ENCODE data around the gene NDUFB10. TPM values are rescaled to one million over a fixed set of nuclear protein-coding genes. Genes with fewer than 3 reads are reported as not detected.
A peak's percentile ranks its signal among the peaks of the same experiment; 100 is the strongest.

Gene NDUFB10
- total and polyA plus RNA-seq, 4 donors = 93.9 to 195 (median 133) TPM

DNA sequence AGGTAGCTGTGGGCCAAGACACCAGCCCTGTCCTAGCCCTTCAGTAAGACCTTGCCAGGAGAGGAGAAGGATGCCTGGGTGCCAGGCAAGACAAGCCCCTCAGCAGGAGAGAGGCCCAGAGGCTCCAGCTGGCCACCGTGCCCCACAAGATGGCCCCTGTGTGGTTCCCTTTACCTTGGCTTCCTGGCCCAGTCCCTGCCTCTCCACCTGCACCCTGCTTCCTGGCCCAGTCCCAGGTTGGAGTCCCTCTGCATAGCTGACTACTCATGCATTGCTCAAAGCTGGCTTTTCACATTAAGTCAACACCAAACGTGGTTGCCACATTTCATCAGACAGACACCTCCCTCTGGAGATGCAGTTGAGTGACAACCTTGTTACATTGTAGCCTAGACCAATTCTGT lies 34.4 kb downstream of the NDUFB10 start:
- 54% methylated on average over 2 of the region's 2 CpGs for WGBS
- Histone ChIP-seq H3K4me1 (ENCODE audit: control insufficient read depth in 4 of 4, insufficient read depth in 4 of 4, low read length in 3 of 4) (peaks cover 2 to 29% (median 17%) of the 10 kb centered on the region in 4 donors), H3K36me3 (ENCODE audit: control insufficient read depth in 4 of 4, insufficient read depth in 3 of 4, low read depth in 1 of 4, low read length in 3 of 4) (peaks cover under 1 to 22% (median 9%) of the 10 kb centered on the region in 4 donors), H3K9ac (ENCODE audit: low read depth in 1 of 2, low read length in 2 of 2) (no peak overlapping the region), H3K27me3 (ENCODE audit: control insufficient read depth in 4 of 4, insufficient read depth in 4 of 4, low read length in 3 of 4) (peaks cover 0 to 9% (median 4%) of the 10 kb centered on the region in 4 donors), H3K9me3 (ENCODE audit: control insufficient read depth in 4 of 4, low read length in 3 of 4) (no peaks in the 10 kb centered on the region), H3K27ac (ENCODE audit: low read depth in 1 of 2, low read length in 2 of 2) (no peak overlapping the region), H3K4me3 (ENCODE audit: low read depth in 1 of 3, low read length in 3 of 3) (no peak overlapping the region)
- no peak for DNase-seq (ENCODE audit: low spot score)
- TF ChIP-seq, protein P1, sequence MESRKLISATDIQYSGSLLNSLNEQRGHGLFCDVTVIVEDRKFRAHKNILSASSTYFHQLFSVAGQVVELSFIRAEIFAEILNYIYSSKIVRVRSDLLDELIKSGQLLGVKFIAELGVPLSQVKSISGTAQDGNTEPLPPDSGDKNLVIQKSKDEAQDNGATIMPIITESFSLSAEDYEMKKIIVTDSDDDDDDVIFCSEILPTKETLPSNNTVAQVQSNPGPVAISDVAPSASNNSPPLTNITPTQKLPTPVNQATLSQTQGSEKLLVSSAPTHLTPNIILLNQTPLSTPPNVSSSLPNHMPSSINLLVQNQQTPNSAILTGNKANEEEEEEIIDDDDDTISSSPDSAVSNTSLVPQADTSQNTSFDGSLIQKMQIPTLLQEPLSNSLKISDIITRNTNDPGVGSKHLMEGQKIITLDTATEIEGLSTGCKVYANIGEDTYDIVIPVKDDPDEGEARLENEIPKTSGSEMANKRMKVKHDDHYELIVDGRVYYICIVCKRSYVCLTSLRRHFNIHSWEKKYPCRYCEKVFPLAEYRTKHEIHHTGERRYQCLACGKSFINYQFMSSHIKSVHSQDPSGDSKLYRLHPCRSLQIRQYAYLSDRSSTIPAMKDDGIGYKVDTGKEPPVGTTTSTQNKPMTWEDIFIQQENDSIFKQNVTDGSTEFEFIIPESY (IDR thresholded peaks at IDR 0.05) = no peak
- TF ChIP-seq FOXA1 (IDR thresholded peaks at IDR 0.05) = peak; percentile 96
- peak in 1 of 2 donors; percentile 45 for TF ChIP-seq HNF4A (conservative IDR thresholded peaks at IDR 0.05)
- peak in 1 of 2 donors; percentile 38 for TF ChIP-seq RXRA (IDR thresholded peaks at IDR 0.05)
- peak; percentile 38 for TF ChIP-seq SP1 (IDR thresholded peaks at IDR 0.05)
- peak; percentile 95 for TF ChIP-seq FOXA2 (IDR thresholded peaks at IDR 0.05)

GRCh38 chr16:1997494-1998359 lies 38.4 kb downstream of the NDUFB10 start:
- Histone ChIP-seq H3K9me3 (ENCODE audit: control insufficient read depth in 4 of 4, low read length in 3 of 4) (no peaks in the 10 kb centered on the region), H3K27me3 (ENCODE audit: control insufficient read depth in 4 of 4, insufficient read depth in 4 of 4, low read length in 3 of 4) (no peaks in the 10 kb centered on the region), H3K36me3 (ENCODE audit: control insufficient read depth in 4 of 4, insufficient read depth in 3 of 4, low read depth in 1 of 4, low read length in 3 of 4) (peaks cover 24 to 60% (median 28%) of the 10 kb centered on the region in 4 donors), H3K4me3 (ENCODE audit: low read depth in 1 of 3, low read length in 3 of 3) (no peak overlapping the region), H3K9ac (ENCODE audit: low read depth in 1 of 2, low read length in 2 of 2) (no peak overlapping the region), H3K27ac (ENCODE audit: low read depth in 1 of 2, low read length in 2 of 2) (no peak overlapping the region), H3K4me1 (ENCODE audit: control insufficient read depth in 4 of 4, insufficient read depth in 4 of 4, low read length in 3 of 4) (peaks cover 0 to 6% (median 1%) of the 10 kb centered on the region in 4 donors)
- 89% methylated on average over 26 of the region's 26 CpGs for WGBS
- no peak for DNase-seq (ENCODE audit: low spot score)
- TF ChIP-seq, protein P1 (IDR thresholded peaks at IDR 0.05) = no peak
- TF ChIP-seq MAX (IDR thresholded peaks at IDR 0.05) = no peak
- no peak for TF ChIP-seq SP1 (IDR thresholded peaks at IDR 0.05)
- TF ChIP-seq, protein P2, sequence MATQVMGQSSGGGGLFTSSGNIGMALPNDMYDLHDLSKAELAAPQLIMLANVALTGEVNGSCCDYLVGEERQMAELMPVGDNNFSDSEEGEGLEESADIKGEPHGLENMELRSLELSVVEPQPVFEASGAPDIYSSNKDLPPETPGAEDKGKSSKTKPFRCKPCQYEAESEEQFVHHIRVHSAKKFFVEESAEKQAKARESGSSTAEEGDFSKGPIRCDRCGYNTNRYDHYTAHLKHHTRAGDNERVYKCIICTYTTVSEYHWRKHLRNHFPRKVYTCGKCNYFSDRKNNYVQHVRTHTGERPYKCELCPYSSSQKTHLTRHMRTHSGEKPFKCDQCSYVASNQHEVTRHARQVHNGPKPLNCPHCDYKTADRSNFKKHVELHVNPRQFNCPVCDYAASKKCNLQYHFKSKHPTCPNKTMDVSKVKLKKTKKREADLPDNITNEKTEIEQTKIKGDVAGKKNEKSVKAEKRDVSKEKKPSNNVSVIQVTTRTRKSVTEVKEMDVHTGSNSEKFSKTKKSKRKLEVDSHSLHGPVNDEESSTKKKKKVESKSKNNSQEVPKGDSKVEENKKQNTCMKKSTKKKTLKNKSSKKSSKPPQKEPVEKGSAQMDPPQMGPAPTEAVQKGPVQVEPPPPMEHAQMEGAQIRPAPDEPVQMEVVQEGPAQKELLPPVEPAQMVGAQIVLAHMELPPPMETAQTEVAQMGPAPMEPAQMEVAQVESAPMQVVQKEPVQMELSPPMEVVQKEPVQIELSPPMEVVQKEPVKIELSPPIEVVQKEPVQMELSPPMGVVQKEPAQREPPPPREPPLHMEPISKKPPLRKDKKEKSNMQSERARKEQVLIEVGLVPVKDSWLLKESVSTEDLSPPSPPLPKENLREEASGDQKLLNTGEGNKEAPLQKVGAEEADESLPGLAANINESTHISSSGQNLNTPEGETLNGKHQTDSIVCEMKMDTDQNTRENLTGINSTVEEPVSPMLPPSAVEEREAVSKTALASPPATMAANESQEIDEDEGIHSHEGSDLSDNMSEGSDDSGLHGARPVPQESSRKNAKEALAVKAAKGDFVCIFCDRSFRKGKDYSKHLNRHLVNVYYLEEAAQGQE (IDR thresholded peaks at IDR 0.05) = no peak
- TF ChIP-seq FOXA1 (IDR thresholded peaks at IDR 0.05) = no peak
- no peak for TF ChIP-seq NR2F2 (IDR thresholded peaks at IDR 0.05)
